HG03342 (cell line): ENCODE measurements around the gene NUP50.
A peak's percentile ranks its signal among the peaks of the same experiment; 100 is the strongest.

ENCODE experiments used
- ATAC-seq: cut with Tn5 transposase; IDR thresholded peaks from one replicate; pipeline ENCODE4 v1.9.1; 2021; ENCODE audit warnings: mild to moderate bottlenecking, moderate library complexity; ENCODE audit not compliant: unreplicated experiment

NUP50 gene

GRCh38 chr22:45227645-45228400, 64.1 kb downstream of the NUP50 start:
- ATAC-seq = no peak

- no peak for ATAC-seq
Measured at GRCh38 chr22:45228401-45228754, 64.7 kb downstream of the NUP50 start.

GRCh38 chr22:45229181-45229580, 65.5 kb downstream of the NUP50 start:
- ATAC-seq = no peak

- ATAC-seq = no peak
Measured at GRCh38 chr22:45230026-45230721, 66.4 kb downstream of the NUP50 start.

GRCh38 chr22:45231293-45231692, 67.6 kb downstream of the NUP50 start:
- no peak for ATAC-seq

- ATAC-seq = no peak
Measured at GRCh38 chr22:45233386-45233785, 69.7 kb downstream of the NUP50 start.

GRCh38 chr22:45233827-45234226, 70.1 kb downstream of the NUP50 start:
- no peak for ATAC-seq

GRCh38 chr22:45235101-45235777, 71.5 kb downstream of the NUP50 start:
- peak; percentile 69 for ATAC-seq

GRCh38 chr22:45235851-45236342, 72.2 kb downstream of the NUP50 start:
- peak; percentile 13 for ATAC-seq

- ATAC-seq = no peak
Measured at GRCh38 chr22:45237065-45237990, 73.6 kb downstream of the NUP50 start.
